HG02870 (cell line): Measurements from ENCODE around the gene COPRS.

Experiments used
- ATAC-seq: cut with Tn5 transposase; IDR thresholded peaks from one replicate; pipeline ENCODE4 v1.9.1; 2021; ENCODE audit warnings: mild to moderate bottlenecking, moderate library complexity; ENCODE audit not compliant: unreplicated experiment

The COPRS gene

GRCh38 chr17:31858642-31859486 is at the start of gene COPRS:
Gene COPRS (minus strand): TSS chr17:31859244. CDS start chr17:31859199, 45 bp downstream.
- ATAC-seq, result no peak

- ATAC-seq, result no peak
These were observed 49.3 kb upstream of the COPRS start for GRCh38 chr17:31908386-31908785.

- ATAC-seq, result no peak
These were observed 48.4 kb upstream of the COPRS start for GRCh38 chr17:31907342-31907962.

GRCh38 chr17:31903401-31903800 is 44.4 kb upstream of the COPRS start:
- no peak for ATAC-seq

GRCh38 chr17:31902693-31903092 is 43.6 kb upstream of the COPRS start:
- ATAC-seq, result peak; percentile 42

- no peak for ATAC-seq
These were observed 41.8 kb upstream of the COPRS start for GRCh38 chr17:31900877-31901276.

- no peak for ATAC-seq
These were observed 29.1 kb upstream of the COPRS start for GRCh38 chr17:31888124-31888523.

- ATAC-seq, result no peak
These were observed 23.5 kb upstream of the COPRS start for GRCh38 chr17:31882571-31882970.

- ATAC-seq, result no peak
These were observed 21.3 kb upstream of the COPRS start for GRCh38 chr17:31880311-31880710.

- no peak for ATAC-seq
These were observed 19.6 kb upstream of the COPRS start for GRCh38 chr17:31878703-31879073.

GRCh38 chr17:31877911-31878702 is 19.1 kb upstream of the COPRS start:
- ATAC-seq, result no peak

GRCh38 chr17:31877341-31877740 is 18.3 kb upstream of the COPRS start:
- ATAC-seq, result no peak

- ATAC-seq, result no peak
These were observed 16.0 kb upstream of the COPRS start for GRCh38 chr17:31875081-31875480.

GRCh38 chr17:31869797-31870568 is 10.9 kb upstream of the COPRS start:
- no peak for ATAC-seq

- no peak for ATAC-seq
These were observed 10.0 kb upstream of the COPRS start for GRCh38 chr17:31869031-31869430.

- no peak for ATAC-seq
These were observed 504 bp upstream of the COPRS start for GRCh38 chr17:31859487-31860008.

GRCh38 chr17:31857920-31858641 is 963 bp downstream of the COPRS start:
- no peak for ATAC-seq

- ATAC-seq, result no peak
These were observed 2.3 kb downstream of the COPRS start for GRCh38 chr17:31856750-31857149.

- no peak for ATAC-seq
These were observed 4.4 kb downstream of the COPRS start for GRCh38 chr17:31854672-31855071.

GRCh38 chr17:31853911-31854470 is 5.1 kb downstream of the COPRS start:
- no peak for ATAC-seq
